RWPE1 (cell line): ENCODE measurements around the gene IFITM5.
A peak's percentile ranks its signal among the peaks of the same experiment; 100 is the strongest.
"Not testable (repeated sequence)": the region's sequence is repeated elsewhere in the genome, so short reads cannot be mapped to it uniquely, and the experiment has no call there.

Source experiments
- CTCF ChIA-PET: fragments of 350-600 bp; sonication (Branson Sonifier 250); formaldehyde crosslinking; extraction: SDS; loops from one replicate; lab custom pipeline; 2021; lab: Yijun Ruan, JAX
- POLR2A ChIA-PET: fragments of 400-600 bp; formaldehyde crosslinking; extraction: SDS; loops from one replicate; lab custom pipeline; 2020; ENCODE audit warnings: antibody characterized with exemption; ENCODE audit not compliant: low non-redundant PET; lab: Yijun Ruan, JAX
- DNase-seq: peaks from one replicate; pipeline ENCODE4 v3.0.0; 2012; ENCODE audit warnings: low spot score
- H3K27ac ChIP-seq: fragments of 450-650 bp; 2 replicates; pipeline ENCODE4 v1.5.1; 2017
- CTCF ChIP-seq: fragments of 450-650 bp; conservative IDR thresholded peaks from 2 replicates; pipeline ENCODE4 v1.5.1; 2017; ENCODE audit warnings: low read depth, mild to moderate bottlenecking

IFITM5 gene

GRCh38 chr11:315051-315481, 15.7 kb upstream of the IFITM5 start:
- CTCF ChIA-PET: interaction anchor here (0.6 kb wide), 1 partner anchor 1234 kb away, joined by 4 read pairs; no protein-coding TSS in a partner anchor
- no peak for TF ChIP-seq CTCF
- POLR2A ChIA-PET: no interaction called here
- peak overlapping the region; percentile 96 for H3K27ac ChIP-seq
- no peak for DNase-seq

- CTCF ChIA-PET, POLR2A ChIA-PET, DNase-seq: not testable (repeated sequence)
- H3K27ac ChIP-seq: peak overlapping the region; percentile 96
These were observed 15.2 kb upstream of the IFITM5 start for GRCh38 chr11:314554-314875.

- ChIA-PET CTCF (no interaction called here), POLR2A (no interaction called here)
- DNase-seq: peak; percentile 75
- H3K27ac ChIP-seq: peak within 1 kb of the TSS; percentile 96
- TF ChIP-seq CTCF: no peak
These were observed 14.6 kb upstream of the IFITM5 start, which contains the start of gene IFITM1 for GRCh38 chr11:313787-314553. Gene IFITM1, plus strand, starts transcription at chr11:314040. Its CDS starts 131 bp downstream, at chr11:314171.

- ChIA-PET CTCF (interaction anchor here (0.7 kb wide), 1 partner anchor 1252 kb away, joined by 3 read pairs; no protein-coding TSS in a partner anchor), POLR2A (no interaction called here)
- DNase-seq: no peak
- TF ChIP-seq CTCF: no peak
- H3K27ac ChIP-seq: peak overlapping the region; percentile 96
These were observed 14.0 kb upstream of the IFITM5 start for GRCh38 chr11:313304-313786.

- ChIA-PET CTCF (interaction anchor here (0.6 to 1.1 kb wide), 4 partner anchors 45 to 1253 kb away, joined by 3 read pairs; no protein-coding TSS in a partner anchor), POLR2A (no interaction called here)
- peak overlapping the region; percentile 64 for H3K27ac ChIP-seq
- no peak for DNase-seq
- TF ChIP-seq CTCF: no peak
These were observed 12.9 kb upstream of the IFITM5 start for GRCh38 chr11:312092-312816.

- DNase-seq, POLR2A ChIA-PET: not testable (repeated sequence)
- H3K27ac ChIP-seq: peak overlapping the region; percentile 64
- CTCF ChIA-PET: interaction anchor here (1.1 kb wide), 1 partner anchor 44 kb away, joined by 3 read pairs; no protein-coding TSS in a partner anchor
These were observed 11.9 kb upstream of the IFITM5 start for GRCh38 chr11:311013-311748.

GRCh38 chr11:309979-310572, 10.8 kb upstream of the IFITM5 start:
- POLR2A ChIA-PET, CTCF ChIA-PET, DNase-seq: not testable (repeated sequence)
- H3K27ac ChIP-seq: peak overlapping the region; percentile 91

- POLR2A ChIA-PET, CTCF ChIA-PET, DNase-seq: not testable (repeated sequence)
- peak overlapping the region; percentile 91 for H3K27ac ChIP-seq
These were observed 9.7 kb upstream of the IFITM5 start for GRCh38 chr11:308740-309665.

GRCh38 chr11:307766-308708, 8.7 kb upstream of the IFITM5 start, which contains the start of gene IFITM2:
Gene IFITM2, plus strand, starts transcription at chr11:307816. Its CDS starts 377 bp downstream, at chr11:308193.
- POLR2A ChIA-PET, DNase-seq: not testable (repeated sequence)
- H3K27ac ChIP-seq: peak within 1 kb of the TSS; percentile 91
- CTCF ChIA-PET: interaction anchor here (0.6 kb wide), 1 partner anchor 71 kb away, joined by 4 read pairs; no protein-coding TSS in a partner anchor
